Measurements from ENCODE around the gene RASSF5.

Gene RASSF5

GRCh38 chr1:206547104-206547503 lies 39.8 kb downstream of the RASSF5 start:
- no peak for DNase-seq (ENCODE audit: low spot score)

- no peak for DNase-seq (ENCODE audit: low spot score)
These were observed 43.1 kb downstream of the RASSF5 start for GRCh38 chr1:206550446-206550845.

- no peak for DNase-seq (ENCODE audit: low spot score)
These were observed 44.1 kb downstream of the RASSF5 start for GRCh38 chr1:206551296-206551985.

GRCh38 chr1:206551986-206552326 lies 44.6 kb downstream of the RASSF5 start:
- no peak for DNase-seq (ENCODE audit: low spot score)

- DNase-seq (ENCODE audit: low spot score), result no peak
These were observed 46.9 kb downstream of the RASSF5 start for GRCh38 chr1:206554211-206554610.

- no peak for DNase-seq (ENCODE audit: low spot score)
These were observed 47.6 kb downstream of the RASSF5 start for GRCh38 chr1:206554701-206555472.

GRCh38 chr1:206555473-206555935 lies 48.2 kb downstream of the RASSF5 start:
- DNase-seq (ENCODE audit: low spot score), result no peak

GRCh38 chr1:206556047-206556749 lies 48.9 kb downstream of the RASSF5 start:
- no peak for DNase-seq (ENCODE audit: low spot score)

GRCh38 chr1:206556750-206557635 lies 49.7 kb downstream of the RASSF5 start:
- peak; percentile 28 for DNase-seq (ENCODE audit: low spot score)

- DNase-seq (ENCODE audit: low spot score), result no peak
These were observed 50.5 kb downstream of the RASSF5 start for GRCh38 chr1:206557636-206558473.

- DNase-seq (ENCODE audit: low spot score), result no peak
These were observed 51.7 kb downstream of the RASSF5 start for GRCh38 chr1:206558794-206559671.

GRCh38 chr1:206559672-206559995 lies 52.3 kb downstream of the RASSF5 start:
- no peak for DNase-seq (ENCODE audit: low spot score)

GRCh38 chr1:206560007-206560716 lies 52.8 kb downstream of the RASSF5 start:
- DNase-seq (ENCODE audit: low spot score), result no peak

GRCh38 chr1:206563367-206564207 lies 56.3 kb downstream of the RASSF5 start:
- no peak for DNase-seq (ENCODE audit: low spot score)

GRCh38 chr1:206565995-206566394 lies 58.7 kb downstream of the RASSF5 start:
- no peak for DNase-seq (ENCODE audit: low spot score)

- DNase-seq (ENCODE audit: low spot score), result no peak
These were observed 59.7 kb downstream of the RASSF5 start for GRCh38 chr1:206566999-206567398.

- no peak for DNase-seq (ENCODE audit: low spot score)
These were observed 60.9 kb downstream of the RASSF5 start for GRCh38 chr1:206568256-206568655.

GRCh38 chr1:206568779-206569352 lies 61.5 kb downstream of the RASSF5 start:
- DNase-seq (ENCODE audit: low spot score), result no peak
